DMS79 (cell line): ENCODE measurements around the gene PLCD1.
"Not testable (repeated sequence)": the region's sequence is repeated elsewhere in the genome, so short reads cannot be mapped to it uniquely, and the experiment has no call there.

Source experiments
- DNase-seq: peaks from one replicate; lab custom pipeline; 2025; lab: John Stamatoyannopoulos, UW

PLCD1 gene

GRCh38 chr3:37986479-37987314 lies 42.7 kb downstream of the PLCD1 start:
- no peak for DNase-seq

GRCh38 chr3:37985637-37986320 lies 43.7 kb downstream of the PLCD1 start:
- no peak for DNase-seq

- no peak for DNase-seq
Measured at GRCh38 chr3:37984596-37984995, 44.8 kb downstream of the PLCD1 start.

GRCh38 chr3:37984051-37984450 lies 45.4 kb downstream of the PLCD1 start:
- DNase-seq: no peak

- no peak for DNase-seq
Measured at GRCh38 chr3:37982331-37982730, 47.1 kb downstream of the PLCD1 start.

GRCh38 chr3:37981348-37981664 lies 48.1 kb downstream of the PLCD1 start:
- no peak for DNase-seq

GRCh38 chr3:37980462-37981347 lies 48.7 kb downstream of the PLCD1 start:
- no peak for DNase-seq

GRCh38 chr3:37979541-37980461 lies 49.6 kb downstream of the PLCD1 start:
- DNase-seq: no peak

- no peak for DNase-seq
Measured at GRCh38 chr3:37974121-37975083, 55.0 kb downstream of the PLCD1 start.

- no peak for DNase-seq
Measured at GRCh38 chr3:37973246-37974054, 56.0 kb downstream of the PLCD1 start.

GRCh38 chr3:37972056-37972455 lies 57.4 kb downstream of the PLCD1 start:
- DNase-seq: not testable (repeated sequence)

GRCh38 chr3:37971467-37971866 lies 58.0 kb downstream of the PLCD1 start:
- no peak for DNase-seq

GRCh38 chr3:37970802-37971201 lies 58.6 kb downstream of the PLCD1 start:
- DNase-seq: no peak

GRCh38 chr3:37969596-37970100 lies 59.8 kb downstream of the PLCD1 start:
- DNase-seq: no peak

GRCh38 chr3:37968813-37969595 lies 60.4 kb downstream of the PLCD1 start:
- DNase-seq: no peak

GRCh38 chr3:37968199-37968598 lies 61.2 kb downstream of the PLCD1 start:
- DNase-seq: no peak

GRCh38 chr3:37967260-37967881 lies 62.1 kb downstream of the PLCD1 start:
- DNase-seq: no peak

- no peak for DNase-seq
Measured at GRCh38 chr3:37964716-37965115, 64.7 kb downstream of the PLCD1 start.
